IPS DF 19.7 (cell line): Measurements from ENCODE around the gene SPEF2.

Source experiments
- DNase-seq: peaks from one replicate; pipeline ENCODE4 v3.0.0-alpha.2; 2013; ENCODE audit warnings: low read depth, low spot score

The SPEF2 gene

DNA sequence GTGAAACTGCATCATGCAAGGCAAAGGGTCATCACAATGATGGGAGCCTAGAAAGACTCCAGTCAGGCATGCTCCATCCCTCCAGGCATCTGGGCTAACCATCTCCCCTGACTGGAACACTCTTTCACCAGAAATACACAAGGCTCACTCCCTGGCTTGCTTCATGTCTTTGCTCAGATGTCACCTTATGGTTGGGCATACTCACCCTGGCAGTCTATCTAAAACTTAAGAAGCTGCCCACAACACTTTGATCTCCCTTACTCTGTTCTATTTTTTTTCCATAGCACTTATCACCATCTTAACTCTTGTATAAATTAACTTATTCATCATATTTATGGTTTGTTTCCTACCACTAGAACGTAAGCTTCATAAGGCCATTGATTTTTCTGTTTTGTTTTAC lies 90.0 kb downstream of the SPEF2 start:
- DNase-seq = no peak

DNA sequence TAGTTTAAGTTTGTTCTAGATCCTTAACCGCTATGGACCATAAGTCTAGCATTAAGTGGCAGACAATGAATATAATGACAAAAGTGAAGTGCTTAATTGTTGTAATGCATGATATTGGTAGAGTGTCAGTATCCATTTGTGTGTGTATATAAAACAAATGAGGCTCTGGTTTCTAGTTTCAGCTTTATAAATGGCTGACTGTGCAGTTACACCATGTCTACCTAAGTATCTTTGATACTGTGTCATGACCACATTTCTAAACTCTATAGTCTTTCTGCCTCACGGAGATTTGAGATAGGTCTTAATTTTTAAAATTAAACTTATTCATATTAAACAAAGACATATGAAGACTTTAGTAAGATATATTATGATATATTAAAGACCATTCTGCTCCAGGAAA lies 92.0 kb downstream of the SPEF2 start:
- DNase-seq = no peak

DNA sequence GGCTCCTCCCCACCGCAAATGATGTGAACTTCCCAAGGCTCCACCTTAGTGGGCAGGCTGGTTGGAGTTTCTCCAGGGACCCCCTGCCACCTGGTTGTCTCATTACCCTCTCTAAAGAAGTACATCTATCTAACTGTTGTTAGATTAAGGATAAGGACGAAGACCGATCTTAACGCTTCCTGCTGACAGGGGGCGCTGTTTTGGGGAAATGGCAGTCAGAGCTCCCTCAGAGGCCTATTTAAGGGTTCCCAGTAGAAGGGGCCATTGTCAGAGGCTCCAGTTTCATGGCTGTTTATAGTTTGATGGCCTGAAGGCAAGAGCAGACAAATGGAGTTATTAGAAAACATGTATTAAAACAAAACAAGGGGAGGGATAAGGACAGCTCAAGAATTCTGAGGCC lies 100.1 kb downstream of the SPEF2 start:
- peak; percentile 2 for DNase-seq

DNA sequence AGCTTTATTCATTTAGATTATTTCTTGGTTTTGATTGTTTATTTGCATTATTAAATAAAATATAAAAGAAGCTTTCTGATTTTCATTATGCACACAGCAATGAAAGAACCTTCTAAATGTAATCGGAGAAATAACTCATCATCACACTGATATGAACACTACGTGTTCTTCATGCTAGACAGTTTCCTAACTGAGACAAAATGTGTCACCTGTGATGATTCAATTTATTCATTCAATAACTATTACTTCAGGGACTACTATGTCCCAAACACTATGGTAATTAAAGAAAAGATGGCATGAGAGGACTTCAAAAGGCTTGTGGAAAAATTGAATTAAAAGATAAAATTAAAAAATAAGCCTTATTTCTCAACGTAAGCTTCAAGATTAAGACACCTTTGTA lies 118.1 kb downstream of the SPEF2 start:
- DNase-seq = no peak

DNA sequence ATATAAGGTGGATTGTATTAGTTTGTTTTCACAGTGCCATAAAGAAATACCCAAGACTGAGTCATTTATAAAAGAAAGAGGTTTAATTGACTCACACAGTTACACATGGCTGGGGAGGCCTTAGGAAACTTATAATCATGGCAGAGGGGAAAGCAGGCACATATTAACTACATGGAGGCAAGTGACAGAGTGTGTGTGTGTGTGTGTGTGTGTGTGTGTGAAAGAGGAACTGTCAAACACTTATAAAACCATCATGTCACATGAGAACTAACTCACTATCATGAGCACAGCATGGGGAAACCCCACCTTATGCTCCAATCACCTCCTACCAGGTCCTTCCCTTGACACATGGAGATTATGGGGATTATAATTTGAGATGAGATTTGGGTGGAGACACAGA lies 118.6 kb downstream of the SPEF2 start:
- DNase-seq = no peak

DNA sequence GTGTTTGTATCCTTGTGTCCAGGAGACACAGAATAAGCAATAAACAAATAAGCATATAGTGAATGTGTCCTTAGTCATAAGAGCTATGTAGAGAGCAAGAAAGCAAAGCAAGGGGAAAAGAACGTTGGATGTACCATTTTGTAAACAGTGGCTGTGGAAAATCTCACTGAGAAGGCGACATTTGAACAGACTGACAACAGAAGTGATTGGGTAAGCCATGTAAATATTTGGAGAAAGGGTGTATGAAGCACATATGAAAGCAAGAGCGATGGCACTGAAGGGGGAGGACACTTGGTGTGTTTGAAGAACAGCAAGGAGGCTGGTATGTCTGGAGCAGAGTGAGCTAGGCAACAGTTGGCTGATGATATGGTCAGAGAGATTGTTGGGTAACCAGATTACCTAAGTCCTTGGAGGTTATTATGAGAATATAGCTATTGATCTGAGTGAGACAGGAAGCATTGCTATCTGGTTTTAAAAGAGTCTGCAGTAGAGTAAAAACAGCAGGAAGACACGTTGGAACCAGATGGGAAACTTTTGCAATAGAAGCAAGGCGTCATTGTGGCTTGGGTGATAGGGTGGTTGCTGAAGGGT lies 123.6 kb downstream of the SPEF2 start:
- no peak for DNase-seq

DNA sequence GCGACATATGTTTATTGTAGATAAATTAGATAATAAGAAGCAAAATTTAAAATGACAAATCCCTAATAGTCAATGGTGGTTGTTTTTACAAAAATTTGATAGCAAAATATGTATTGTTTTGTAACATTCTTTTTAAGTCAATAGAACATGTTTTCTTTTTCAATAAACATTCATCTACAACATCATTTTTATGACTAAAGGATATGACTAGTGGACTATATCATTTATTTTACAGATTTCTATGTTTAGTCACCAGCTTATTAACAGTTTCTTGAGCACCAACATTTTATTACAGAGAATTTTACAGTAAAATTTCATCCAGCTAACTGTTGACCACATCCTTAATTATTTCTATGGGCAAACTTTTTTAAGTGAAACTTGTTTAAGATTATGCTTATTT lies 124.3 kb downstream of the SPEF2 start:
- no peak for DNase-seq

DNA sequence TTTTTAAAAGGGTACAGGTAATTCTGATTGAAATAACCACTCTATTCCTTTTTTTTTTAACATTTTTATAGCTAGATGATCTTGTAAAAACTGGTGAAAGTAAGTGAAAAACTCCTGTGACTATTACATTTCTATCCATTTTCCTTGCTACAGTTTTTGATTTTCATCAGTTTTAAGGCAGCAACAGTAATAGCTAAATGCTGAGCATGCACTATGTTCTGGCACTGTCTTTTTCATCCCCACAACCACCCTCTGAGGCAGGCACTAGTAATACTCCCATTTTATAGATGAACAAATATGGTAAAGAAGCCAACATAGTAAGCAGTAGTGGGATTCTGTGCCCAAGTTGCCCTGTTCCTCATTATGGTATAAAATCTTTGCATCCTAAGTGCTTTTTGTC lies 126.0 kb downstream of the SPEF2 start:
- DNase-seq = no peak

DNA sequence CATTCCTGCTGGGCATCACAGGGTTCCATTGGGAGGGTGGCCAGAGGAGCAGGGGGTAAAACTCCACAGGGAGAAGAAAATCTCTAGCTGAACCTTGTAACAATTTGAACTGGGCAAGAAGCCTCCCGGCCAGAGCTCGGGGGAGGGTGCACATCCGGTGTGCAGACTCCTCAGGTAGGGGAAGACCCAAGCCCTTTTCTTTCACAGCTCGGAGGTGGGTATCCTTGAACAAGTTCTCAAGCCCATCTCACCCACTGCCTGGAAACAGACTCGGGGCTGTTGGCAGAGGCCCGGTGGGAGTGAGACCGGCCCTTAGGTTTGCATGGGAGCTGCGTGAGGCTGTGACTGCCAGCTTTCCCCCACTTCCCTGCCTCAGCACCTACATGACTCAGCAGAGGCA lies 127.5 kb downstream of the SPEF2 start:
- DNase-seq = no peak

DNA sequence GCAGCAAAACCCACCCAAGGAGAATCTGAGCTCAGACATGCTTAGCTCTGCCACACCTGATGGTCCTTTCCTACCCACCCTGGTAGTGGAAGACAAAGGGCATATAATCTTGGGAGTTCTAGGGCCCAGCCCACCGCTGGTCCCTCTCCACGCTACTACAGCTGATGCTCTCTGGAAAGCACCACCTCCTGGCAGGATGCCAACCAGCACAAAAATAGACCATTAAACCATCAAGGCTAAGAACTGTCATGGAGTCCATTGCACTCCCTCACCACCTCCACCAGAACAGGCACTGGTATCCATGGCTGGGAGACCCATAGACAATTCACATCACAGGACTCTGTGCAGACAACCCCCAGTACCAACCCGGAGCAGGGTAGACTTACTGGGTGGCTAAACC lies 128.0 kb downstream of the SPEF2 start:
- DNase-seq = no peak

DNA sequence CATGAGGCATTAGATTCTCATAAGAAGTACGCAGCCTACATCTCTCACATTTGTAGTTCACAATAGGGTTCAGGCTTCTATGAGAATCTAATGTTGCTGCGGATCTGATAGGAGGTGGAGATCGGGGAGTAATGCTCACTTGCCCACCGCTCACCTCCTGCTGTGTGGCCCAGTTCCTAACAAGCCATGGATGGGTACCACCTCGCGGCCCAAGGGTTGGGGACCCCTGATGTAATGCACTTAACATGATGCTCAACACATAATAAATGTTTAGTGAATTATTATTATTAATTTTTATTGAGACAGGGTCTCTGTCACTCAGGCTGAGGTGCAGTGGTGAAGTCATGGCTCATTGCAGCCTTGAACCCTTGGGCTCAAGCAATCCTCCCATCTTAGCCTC lies 134.3 kb downstream of the SPEF2 start:
- no peak for DNase-seq

DNA sequence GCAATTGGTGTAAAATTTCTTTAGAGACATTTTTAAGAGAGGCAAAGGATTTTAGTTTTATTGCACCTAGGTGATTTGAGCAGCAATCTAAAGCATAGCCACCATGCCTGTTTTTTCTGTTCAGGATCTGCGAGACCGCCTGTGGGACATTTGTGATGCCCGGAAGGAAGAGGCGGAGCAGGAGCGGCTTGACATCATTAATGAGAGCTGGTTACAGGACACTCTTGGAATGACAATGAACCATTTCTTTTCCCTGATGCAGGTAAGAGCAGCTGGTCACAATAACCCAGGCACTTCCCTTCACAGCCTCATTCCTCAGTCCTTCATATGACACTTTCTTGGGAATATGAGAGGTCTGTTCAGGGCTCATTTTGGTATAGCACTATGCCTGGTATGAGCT lies 135.8 kb downstream of the SPEF2 start:
- no peak for DNase-seq

DNA sequence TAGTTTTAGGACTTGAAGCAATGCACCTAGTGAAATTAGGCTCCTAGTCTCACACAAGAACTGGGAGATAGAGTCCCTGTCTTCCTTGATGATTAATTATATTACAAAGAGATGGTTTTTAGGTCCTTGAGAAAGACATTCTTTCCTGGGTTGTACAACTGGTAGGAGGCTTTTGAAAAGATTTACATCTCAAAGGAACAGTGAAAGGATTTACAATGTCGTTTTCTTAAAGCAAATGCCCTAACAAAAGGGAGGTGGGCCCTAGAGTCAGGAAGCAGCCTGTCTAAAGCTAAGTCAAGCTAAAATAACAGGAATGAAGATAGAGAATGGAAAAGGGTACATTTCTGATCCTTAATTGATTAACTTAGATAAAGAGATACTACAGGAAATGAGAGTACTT lies 136.8 kb downstream of the SPEF2 start:
- peak; percentile 47 for DNase-seq

DNA sequence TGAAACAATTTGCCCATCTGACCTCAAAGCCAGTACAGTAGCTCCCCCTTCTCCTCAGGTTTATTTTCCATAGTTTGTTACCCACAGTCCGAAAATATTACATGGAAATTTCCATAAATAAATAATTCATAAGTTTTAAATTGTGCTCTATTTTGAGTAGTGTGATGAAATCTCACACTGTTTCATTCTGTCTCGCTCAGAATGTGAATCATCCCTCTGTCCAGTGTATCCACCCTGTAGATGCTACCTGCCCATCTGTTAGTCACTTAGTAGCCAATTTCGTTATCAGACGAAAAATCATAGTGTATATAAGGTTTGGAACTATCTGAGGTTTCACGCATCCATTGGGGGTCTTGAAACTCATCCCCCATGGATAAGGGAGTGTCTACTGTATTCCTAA lies 138.3 kb downstream of the SPEF2 start:
- DNase-seq = no peak

DNA sequence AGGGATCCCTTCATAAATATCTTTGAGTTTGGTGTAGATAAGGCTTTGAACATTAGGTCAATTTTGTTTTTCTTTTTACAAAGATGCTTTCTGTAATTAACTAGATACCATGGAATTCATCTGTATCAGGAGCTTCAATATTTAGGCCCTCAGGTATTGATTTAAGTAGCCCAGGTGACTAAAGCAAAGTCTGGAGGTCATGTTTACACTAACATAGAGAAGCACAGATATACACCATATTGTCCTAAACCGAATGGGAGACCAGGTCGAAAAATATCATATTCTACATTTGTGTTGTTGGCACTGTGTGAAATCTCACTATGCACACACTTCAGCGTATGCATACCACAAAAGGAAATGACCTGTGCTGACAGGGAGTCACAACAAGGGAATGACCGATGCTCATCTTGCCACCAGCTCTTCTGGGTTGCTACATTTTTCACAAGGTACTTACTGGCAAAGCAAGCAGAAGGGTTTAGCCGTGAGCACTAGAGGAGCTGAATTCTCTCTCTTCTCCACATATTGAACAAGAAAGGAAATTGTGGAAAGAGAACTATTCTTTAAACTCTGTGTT lies 140.6 kb downstream of the SPEF2 start:
- no peak for DNase-seq

DNA sequence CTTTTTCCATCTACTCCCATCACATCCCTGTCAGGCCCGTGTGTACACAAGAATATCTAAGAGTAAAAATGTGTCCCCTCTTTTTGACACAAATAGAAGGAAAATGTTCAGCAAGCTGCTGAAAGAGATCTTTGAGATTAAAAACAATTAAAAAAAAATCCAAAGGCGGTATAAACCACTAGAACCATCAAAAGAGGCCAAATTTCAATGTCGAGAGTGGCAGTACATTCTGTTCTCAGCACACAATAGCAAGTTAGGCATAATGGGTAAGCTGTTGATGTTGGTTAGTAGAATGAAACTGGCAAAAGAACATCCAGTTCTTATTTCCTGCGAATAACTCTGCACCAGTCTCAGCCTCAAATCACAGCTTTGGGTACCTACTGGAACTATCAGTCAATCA lies 143.9 kb downstream of the SPEF2 start:
- DNase-seq = no peak

DNA sequence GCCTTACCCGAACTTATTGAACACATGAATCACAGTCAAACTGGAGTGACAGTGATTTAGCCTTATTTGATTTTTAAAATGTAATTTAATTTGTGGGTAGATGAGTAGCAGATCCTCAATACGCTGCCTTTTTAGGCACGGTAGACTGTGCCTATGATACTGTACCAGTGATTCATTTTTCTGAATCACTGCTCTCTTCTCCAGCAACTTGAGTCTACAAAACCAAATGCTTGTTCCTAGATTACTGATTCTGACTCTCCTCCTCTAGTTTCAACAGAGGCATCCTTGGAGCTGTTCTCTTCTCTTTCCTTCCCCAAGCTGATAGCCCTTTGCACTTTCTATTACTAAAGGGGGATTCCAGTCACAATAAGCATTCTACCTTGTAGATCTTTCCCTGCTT lies 144.7 kb downstream of the SPEF2 start:
- DNase-seq = no peak

DNA sequence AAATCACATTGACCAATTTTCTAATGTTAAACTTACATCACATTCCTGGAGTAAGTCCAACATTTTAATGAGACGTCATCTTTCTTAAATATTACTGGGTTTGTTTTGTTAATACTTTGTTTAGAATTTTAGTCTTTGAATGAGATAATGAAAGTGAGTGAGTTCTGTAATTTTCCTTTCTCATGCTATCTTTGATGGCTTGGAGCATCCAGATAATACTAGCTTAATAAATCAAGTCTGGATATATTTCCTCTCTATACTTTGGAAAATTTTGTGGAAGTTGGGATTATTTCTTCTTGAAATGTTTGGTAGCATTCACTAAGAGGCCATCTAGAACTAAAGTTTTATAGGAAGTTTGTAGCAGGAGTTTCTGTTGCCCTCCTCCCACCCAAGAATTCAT lies 148.3 kb downstream of the SPEF2 start:
- no peak for DNase-seq

DNA sequence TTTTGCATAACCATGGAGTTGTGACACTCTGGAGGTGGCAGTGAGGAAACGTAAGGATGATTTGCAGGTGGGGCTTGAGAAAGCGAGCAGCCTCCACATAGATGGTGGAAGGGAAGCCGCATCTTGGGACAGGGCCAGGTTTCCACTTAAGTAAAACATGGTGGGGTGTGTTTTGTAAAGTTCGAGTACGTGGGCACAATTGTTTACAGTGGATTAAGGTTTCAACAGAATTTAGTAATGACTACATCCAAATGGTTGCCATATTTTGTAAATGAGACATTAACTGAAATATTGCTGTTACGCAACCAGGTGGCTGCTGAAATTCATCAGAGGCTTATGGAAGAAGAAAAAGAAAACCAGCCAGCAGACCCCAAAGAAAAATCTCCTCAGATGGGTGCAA lies 153.6 kb downstream of the SPEF2 start:
- no peak for DNase-seq

DNA sequence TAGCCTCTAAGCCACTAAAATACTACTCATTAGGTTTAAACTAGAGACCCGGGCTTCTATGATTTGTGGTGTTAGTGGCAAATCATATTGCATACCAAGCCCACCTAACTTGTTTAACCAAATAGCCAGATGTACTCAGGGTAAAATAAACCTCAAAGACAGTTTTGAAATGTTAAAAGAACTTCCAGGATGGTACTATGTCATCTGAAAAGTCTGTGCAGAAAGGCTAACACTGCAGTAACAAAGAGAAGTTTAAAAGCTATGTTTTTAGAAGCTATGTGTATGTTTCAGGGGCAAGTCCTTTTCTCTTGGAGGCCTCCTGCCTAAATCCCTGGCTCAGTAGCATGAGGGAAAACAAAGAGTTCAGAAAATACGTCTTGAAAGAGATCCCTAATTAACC lies 154.2 kb downstream of the SPEF2 start:
- DNase-seq = no peak

DNA sequence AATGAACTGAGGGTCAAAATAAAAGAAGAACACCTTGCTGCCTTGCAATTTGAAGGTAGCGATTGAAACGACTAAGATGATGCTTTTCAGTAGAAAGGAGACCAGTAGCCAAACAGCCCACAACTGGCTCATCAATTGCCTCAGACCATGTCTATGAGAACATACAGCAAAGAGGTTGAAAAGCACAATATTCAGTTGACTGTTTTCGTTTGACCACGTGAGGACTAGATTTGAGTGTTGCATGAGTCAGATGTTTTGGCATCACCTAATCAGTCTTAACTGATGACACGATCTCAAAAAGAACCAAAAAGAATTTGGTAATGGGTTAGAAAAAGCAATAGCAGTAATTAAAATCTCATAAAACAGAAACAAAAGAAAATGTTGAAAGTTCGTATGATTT lies 156.3 kb downstream of the SPEF2 start:
- no peak for DNase-seq

DNA sequence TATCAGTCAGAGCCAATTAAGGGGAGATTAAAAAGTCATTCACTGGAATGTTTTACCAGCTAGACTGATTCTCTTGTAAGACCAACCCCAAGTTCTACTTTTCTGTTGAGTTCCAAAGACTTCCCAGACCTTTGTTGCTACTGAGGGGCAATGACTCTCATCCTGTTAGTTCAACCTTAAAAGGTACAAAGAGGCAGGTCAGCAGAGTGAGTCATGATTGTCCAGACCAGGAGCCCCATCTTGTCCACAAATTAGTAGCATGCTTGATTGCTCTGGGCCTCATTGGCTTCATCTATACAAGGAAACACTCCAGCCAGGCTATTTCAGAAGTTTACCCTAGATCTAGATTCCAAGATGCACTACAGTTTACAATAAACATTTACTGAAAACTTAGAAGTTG lies 159.1 kb downstream of the SPEF2 start:
- DNase-seq = no peak

DNA sequence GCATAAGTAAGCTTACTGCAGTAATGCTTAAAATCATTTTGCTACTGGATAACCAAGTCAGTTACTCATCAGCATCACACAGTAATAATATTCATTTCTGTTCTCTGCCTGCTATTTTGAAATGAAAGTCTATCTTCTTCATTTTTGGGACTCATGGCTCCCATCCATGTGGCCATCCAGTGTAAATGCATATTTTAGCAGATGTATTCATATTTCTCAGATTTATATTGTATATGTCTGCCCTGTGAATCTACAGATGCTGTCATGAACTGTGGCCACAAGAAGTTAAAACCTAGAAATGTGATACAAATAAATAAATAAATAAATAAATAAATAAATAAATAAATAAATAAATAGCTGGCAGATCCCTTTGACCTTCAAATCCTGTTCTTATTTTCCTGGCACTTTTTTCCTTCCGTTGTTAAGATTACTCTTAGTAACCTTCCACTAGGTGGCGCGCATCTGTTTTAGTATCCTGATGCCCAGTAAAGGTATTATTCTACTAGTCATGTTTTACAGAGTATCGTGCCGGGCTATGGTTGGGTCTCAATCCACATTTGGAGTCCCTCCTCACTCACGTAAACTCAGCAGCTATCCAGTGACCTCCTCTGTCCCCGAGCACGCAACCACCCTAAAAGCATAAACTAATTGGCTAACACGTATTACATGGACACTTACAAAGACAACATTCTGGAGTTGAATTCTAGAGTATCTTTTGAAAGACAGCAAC lies 159.9 kb downstream of the SPEF2 start:
- peak; percentile 35 for DNase-seq
